Mesenteric fat pad (tissue), 1 donor: ENCODE measurements around the gene TRIP12. TPM values are rescaled to one million over a fixed set of nuclear protein-coding genes. Genes with fewer than 3 reads are reported as not detected.
"Not testable (repeated sequence)": the region's sequence is repeated elsewhere in the genome, so short reads cannot be mapped to it uniquely, and the experiment has no call there.

Source experiments
- DNase-seq: peaks from one replicate; pipeline ENCODE4 v3.0.0-alpha.2; 2020; ENCODE audit warnings: low spot score
- long read RNA-seq: library from polyadenylated mRNA; unstranded; transcript quantifications from one replicate; pipeline ENCODE4 v2.0.0, GENCODE V29; 2020
- total RNA-seq: library from RNA; stranded (reverse); fragmentation: NEBNext Ultra II Directional; extraction: Animal tissue kit (Norgen Biotek cat#: 25700); gene quantifications from one replicate; pipeline ENCODE4 v1.2.1, GENCODE V29; 2021
- donor health status: DM: yes; HTN: yes; CAD: no.

TRIP12 gene
- total RNA-seq, result 259 TPM
- long read RNA-seq, partial matches to known transcripts, result 8 of 21 reads
- long read RNA-seq, other reads (novel, unspliced or antisense), result 13 of 21 reads

- DNase-seq, result peak; percentile 96
Measured at GRCh38 chr2:229921892-229922448, at the start of gene TRIP12. Gene TRIP12, minus strand, starts transcription at chr2:229922009. Its CDS starts 41,930 bp downstream, at chr2:229880079.

GRCh38 chr2:229971298-229971790, 49.5 kb upstream of the TRIP12 start:
- DNase-seq, result no peak

DNA sequence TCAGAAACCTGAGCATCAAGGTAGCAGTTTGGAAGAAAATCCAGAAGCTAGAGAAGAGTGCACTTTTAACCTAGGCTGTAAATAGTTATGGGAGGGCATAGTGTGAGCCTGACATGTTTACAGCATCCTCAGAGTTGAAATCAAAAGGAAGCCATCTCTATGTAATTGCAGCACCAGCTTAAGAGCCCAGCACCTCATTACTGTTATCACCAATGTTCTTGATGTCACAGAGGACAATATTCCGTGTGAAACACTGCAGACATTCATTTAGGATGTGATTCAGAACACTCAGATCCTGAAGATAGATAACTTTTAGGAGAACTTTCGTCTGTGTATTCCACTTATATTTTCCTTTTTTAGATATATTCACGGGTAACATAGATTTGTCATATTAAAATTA, 48.6 kb upstream of the TRIP12 start:
- DNase-seq, result no peak

GRCh38 chr2:229969921-229970320, 48.1 kb upstream of the TRIP12 start:
- DNase-seq, result no peak

DNA sequence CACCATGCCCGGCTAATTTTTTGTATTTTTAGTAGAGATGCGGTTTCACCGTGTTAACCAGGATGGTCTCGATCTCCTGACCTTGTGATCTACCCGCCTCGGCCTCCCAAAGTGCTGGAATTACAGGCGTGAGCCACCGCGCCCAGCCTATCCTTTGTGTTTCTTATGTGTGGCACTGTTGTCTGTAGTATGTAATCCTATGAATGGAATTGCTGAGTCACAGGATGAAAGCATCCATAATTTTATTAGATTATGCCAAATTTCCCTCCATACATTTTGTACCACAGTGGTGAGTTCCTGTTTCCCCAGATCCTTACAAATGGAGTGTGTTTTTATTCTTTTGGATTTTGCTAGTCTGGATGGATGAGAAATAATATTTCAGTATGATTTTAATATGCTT, 41.8 kb upstream of the TRIP12 start:
- DNase-seq, result not testable (repeated sequence)

GRCh38 chr2:229956491-229956890, 34.7 kb upstream of the TRIP12 start:
- DNase-seq, result no peak

DNA sequence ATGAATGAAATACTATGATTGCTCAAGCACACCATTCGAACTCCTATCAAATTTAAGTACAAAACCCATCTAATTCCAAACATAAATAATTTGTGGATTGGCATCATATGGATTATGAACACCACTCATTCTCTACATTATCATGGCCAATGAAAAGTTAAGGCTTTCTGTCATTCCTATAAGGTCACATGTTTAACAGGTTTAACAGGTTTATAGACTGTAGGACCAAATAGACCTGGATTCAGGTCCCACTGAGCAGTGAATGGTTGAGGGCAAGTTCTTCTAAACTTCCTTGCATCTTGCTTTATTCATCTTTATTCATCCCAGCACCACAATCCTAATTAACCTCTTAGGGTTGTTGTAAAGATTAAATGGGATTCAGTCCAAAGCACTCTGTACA, 33.9 kb upstream of the TRIP12 start:
- DNase-seq, result no peak

- DNase-seq, result no peak
Measured at GRCh38 chr2:229952256-229952835, 30.5 kb upstream of the TRIP12 start.

GRCh38 chr2:229947544-229947943, 25.7 kb upstream of the TRIP12 start:
- DNase-seq, result no peak

DNA sequence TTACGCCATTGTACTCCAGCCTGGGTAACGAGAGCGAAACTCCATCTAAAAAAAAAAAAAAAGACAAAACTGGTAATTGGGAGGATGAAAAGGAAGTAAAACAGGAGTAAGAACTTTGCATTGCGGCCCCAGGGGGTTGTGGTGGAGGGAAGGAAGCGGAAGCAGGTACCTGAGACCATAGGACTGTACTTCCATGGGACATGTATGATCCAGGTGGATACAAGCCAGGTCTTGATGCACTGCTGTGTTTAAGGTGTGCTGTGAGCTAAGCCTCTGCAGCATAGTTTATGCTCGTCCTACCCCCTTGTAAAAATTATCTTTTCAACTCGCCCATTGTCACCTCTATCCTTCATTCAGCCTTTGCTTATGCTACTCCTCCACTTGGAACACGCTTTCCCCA, 24.2 kb upstream of the TRIP12 start:
- no peak for DNase-seq

DNA sequence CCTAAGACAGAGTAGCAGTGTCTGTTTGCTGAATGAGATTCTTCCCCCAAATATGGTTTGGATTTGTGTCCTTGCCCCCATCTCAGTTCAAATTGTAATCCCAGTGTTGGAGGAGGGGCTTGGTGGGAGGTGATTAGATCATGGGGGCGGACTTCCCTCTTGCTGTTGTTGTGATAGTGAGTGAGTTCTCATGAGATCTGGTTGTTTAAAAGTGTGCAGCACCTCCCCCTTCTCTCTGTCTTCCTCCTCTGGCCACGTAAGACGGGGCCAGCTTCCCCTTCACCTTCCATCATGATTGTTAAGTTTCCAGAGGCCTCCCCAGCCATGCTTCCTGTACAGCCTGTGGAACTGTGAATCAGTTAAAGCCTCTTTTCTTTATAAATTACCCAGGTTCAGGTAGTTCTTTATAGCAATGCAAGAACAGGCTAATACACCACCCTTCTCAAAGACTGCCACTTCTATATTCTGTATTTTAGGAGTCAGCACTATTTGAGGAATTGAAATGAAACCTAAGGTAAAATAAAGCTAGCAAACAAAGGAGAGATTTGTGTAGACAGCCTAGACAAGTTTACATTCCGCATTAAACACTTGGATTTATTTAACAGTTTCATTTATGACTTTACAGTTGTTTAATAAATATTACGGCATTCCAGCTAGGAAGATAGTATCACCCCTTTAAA, 22.1 kb upstream of the TRIP12 start:
- DNase-seq, result no peak

GRCh38 chr2:229943171-229943570, 21.4 kb upstream of the TRIP12 start:
- no peak for DNase-seq

DNA sequence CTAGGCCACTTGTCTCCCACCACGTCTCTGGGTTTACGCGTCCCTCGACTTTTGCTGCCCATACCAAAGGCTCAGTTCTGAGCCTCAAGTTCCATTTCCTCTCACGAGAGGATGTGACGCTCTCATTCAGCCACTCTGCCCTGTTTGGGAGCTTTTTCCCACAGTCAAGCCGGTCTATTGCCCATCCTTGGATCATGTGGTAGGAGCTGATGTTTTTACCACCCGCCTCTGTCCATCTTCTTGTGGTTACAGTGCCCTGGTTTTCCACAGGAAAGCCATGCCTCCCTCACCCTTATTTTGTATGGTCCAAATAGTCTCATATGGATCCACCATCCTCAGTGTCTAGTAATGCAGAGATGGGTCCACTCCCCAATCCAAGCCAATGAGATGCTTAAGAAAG, 20.9 kb upstream of the TRIP12 start:
- no peak for DNase-seq

GRCh38 chr2:229937537-229937936, 15.7 kb upstream of the TRIP12 start:
- DNase-seq, result no peak

GRCh38 chr2:229931241-229931640, 9.4 kb upstream of the TRIP12 start:
- DNase-seq, result no peak

DNA sequence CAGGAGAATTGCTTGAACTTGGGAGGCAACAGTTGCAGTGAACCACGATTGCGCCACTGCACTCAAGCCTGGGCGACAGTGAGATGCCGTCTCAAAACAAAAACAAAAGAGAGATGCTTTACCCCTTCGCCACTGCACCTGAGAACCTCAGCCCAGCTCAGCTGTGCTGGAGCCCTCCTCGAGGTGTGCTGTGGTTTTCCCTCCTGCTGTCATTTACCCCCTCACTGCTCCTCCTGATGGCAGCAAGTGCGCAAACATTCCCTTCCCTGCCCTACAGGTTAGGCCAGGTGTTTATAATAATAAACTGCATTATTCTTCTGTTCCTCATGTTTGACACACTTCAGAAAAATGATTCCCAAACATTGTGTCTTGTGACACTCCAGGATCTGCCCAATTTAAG, 8.8 kb upstream of the TRIP12 start:
- no peak for DNase-seq

GRCh38 chr2:229927817-229928321, 6.1 kb upstream of the TRIP12 start:
- no peak for DNase-seq

GRCh38 chr2:229925201-229925600, 3.4 kb upstream of the TRIP12 start:
- DNase-seq, result no peak

GRCh38 chr2:229924541-229924940, 2.7 kb upstream of the TRIP12 start:
- DNase-seq, result not testable (repeated sequence)

GRCh38 chr2:229922449-229923386, 909 bp upstream of the TRIP12 start, which contains the start of gene FBXO36:
Gene FBXO36, plus strand, starts transcription at chr2:229922503. Its CDS starts 11 bp downstream, at chr2:229922514.
- peak; percentile 93 for DNase-seq
